Left ventricle myocardium inferior (tissue), 1 donor: ENCODE results near the gene TMC1. TPM values are rescaled to one million over a fixed set of nuclear protein-coding genes. Genes with fewer than 3 reads are reported as not detected.
A peak's percentile ranks its signal among the peaks of the same experiment; 100 is the strongest.

ENCODE experiments used
- DNase-seq: peaks from one replicate; pipeline ENCODE4 v3.0.0-alpha.2; 2020
- H3K27ac ChIP-seq: fragments of 200-600 bp; replicated peaks from 2 replicates; pipeline ENCODE4 v1.8.0; 2021
- H3K27me3 ChIP-seq: fragments of 200-600 bp; 2 replicates; pipeline ENCODE4 v1.8.0; 2021; ENCODE audit warnings: low read depth
- H3K36me3 ChIP-seq: fragments of 200-600 bp; 2 replicates; pipeline ENCODE4 v1.8.0; 2021
- H3K4me1 ChIP-seq: fragments of 200-600 bp; 2 replicates; pipeline ENCODE4 v1.8.0; 2021
- H3K4me3 ChIP-seq: fragments of 200-600 bp; 2 replicates; pipeline ENCODE4 v1.8.0; 2021; ENCODE audit warnings: mild to moderate bottlenecking, moderate library complexity
- H3K9me3 ChIP-seq: fragments of 200-600 bp; replicated peaks from 2 replicates; pipeline ENCODE4 v1.8.0; 2021
- CTCF ChIP-seq: fragments of 200-600 bp; IDR thresholded peaks from 2 replicates; pipeline ENCODE4 v1.8.0; 2021; ENCODE audit warnings: antibody characterized with exemption, mild to moderate bottlenecking, borderline replicate concordance
- intact Hi-C: fragments of 100-400 bp; cut with micrococcal nuclease; formaldehyde crosslinking; loops from one replicate; pipeline ENCODE4 v1.11.0; 2022
- total RNA-seq: library from RNA; stranded (reverse); fragmentation: NEBNext Ultra II Directional; extraction: Animal tissue kit (Norgen Biotek cat#: 25700); gene quantifications from one replicate; pipeline ENCODE4 v1.2.1, GENCODE V29; 2021
- donor health status: DM: no; HTN: yes; CAD: no; lungs with severe emphysema.

Gene TMC1
- total RNA-seq, 1 donor from 2014 or later = 0.25 TPM

- DNase-seq = no peak
- H3K36me3 ChIP-seq = no peaks in the 10 kb centered on the region
- H3K27ac ChIP-seq = no peak overlapping the region
- H3K4me3 ChIP-seq = no peak overlapping the region
- no peaks in the 10 kb centered on the region for H3K27me3 ChIP-seq
- H3K9me3 ChIP-seq = no peaks in the 10 kb centered on the region
- intact Hi-C loops = loop anchor here (5.0 kb wide), 1 partner anchor 148 kb away; no protein-coding TSS in a partner anchor
- no peak for TF ChIP-seq CTCF
- H3K4me1 ChIP-seq = peaks cover 26% of the 10 kb centered on the region
These were observed 352.9 kb downstream of the TMC1 start for GRCh38 chr9:72874344-72874743.

- Histone ChIP-seq H3K4me3 (no peak overlapping the region), H3K9me3 (no peaks in the 10 kb centered on the region), H3K4me1 (peaks cover 26% of the 10 kb centered on the region), H3K36me3 (no peaks in the 10 kb centered on the region), H3K27ac (no peak overlapping the region), H3K27me3 (no peaks in the 10 kb centered on the region)
- intact Hi-C loops = no loop called here
- no peak for TF ChIP-seq CTCF
- DNase-seq = no peak
These were observed 353.8 kb downstream of the TMC1 start for GRCh38 chr9:72875221-72875620.

- intact Hi-C loops = no loop called here
- Histone ChIP-seq H3K4me3 (no peak overlapping the region), H3K9me3 (no peaks in the 10 kb centered on the region), H3K27ac (no peak overlapping the region), H3K27me3 (no peaks in the 10 kb centered on the region), H3K4me1 (peaks cover 18% of the 10 kb centered on the region), H3K36me3 (no peaks in the 10 kb centered on the region)
- TF ChIP-seq CTCF = no peak
- DNase-seq = no peak
These were observed 359.4 kb downstream of the TMC1 start for GRCh38 chr9:72880821-72881220.

- no peak for TF ChIP-seq CTCF
- Histone ChIP-seq H3K36me3 (no peaks in the 10 kb centered on the region), H3K27ac (peak overlapping the region; percentile 82), H3K4me3 (no peak overlapping the region), H3K4me1 (peaks cover 18% of the 10 kb centered on the region), H3K9me3 (no peaks in the 10 kb centered on the region), H3K27me3 (no peaks in the 10 kb centered on the region)
- peak; percentile 65 for DNase-seq
- intact Hi-C loops = no loop called here
These were observed 360.8 kb downstream of the TMC1 start for GRCh38 chr9:72882117-72882775.

- no peak overlapping the region for H3K4me3 ChIP-seq
- H3K27me3 ChIP-seq = no peaks in the 10 kb centered on the region
- no peak overlapping the region for H3K27ac ChIP-seq
- intact Hi-C loops = no loop called here
- peaks cover 18% of the 10 kb centered on the region for H3K4me1 ChIP-seq
- no peak for TF ChIP-seq CTCF
- no peaks in the 10 kb centered on the region for H3K36me3 ChIP-seq
- no peaks in the 10 kb centered on the region for H3K9me3 ChIP-seq
- DNase-seq = no peak
These were observed 362.5 kb downstream of the TMC1 start for GRCh38 chr9:72883875-72884274.
